Endodermal cell (in vitro differentiated cells): ENCODE measurements around the gene CRKL. TPM values are rescaled to one million over a fixed set of nuclear protein-coding genes. Genes with fewer than 3 reads are reported as not detected.

ENCODE experiments used
- DNase-seq: peaks from one replicate; pipeline ENCODE4 v3.0.0-alpha.2; 2017
- H3K27ac ChIP-seq: 2 replicates; pipeline ENCODE4 v1.5.1; 2013; ENCODE audit warnings: mild to moderate bottlenecking, low read depth, low read length, moderate library complexity
- H3K27me3 ChIP-seq: 2 replicates; pipeline ENCODE4 v1.6.1; 2013; ENCODE audit warnings: mild to moderate bottlenecking, low read length, moderate library complexity; ENCODE audit not compliant: insufficient read depth, control insufficient read depth, poor library complexity, severe bottlenecking
- H3K36me3 ChIP-seq: 2 replicates; pipeline ENCODE4 v1.7.0; 2013; ENCODE audit warnings: mild to moderate bottlenecking, low read length, moderate library complexity; ENCODE audit not compliant: control insufficient read depth, insufficient read depth
- H3K4me1 ChIP-seq: one replicate; pipeline ENCODE4 v1.7.0; 2013; ENCODE audit warnings: low read length; ENCODE audit not compliant: control insufficient read depth, insufficient read depth
- H3K4me3 ChIP-seq: 2 replicates; pipeline ENCODE4 v1.5.1; 2013; ENCODE audit warnings: mild to moderate bottlenecking, low read length, moderate library complexity
- H3K9ac ChIP-seq: 2 replicates; pipeline ENCODE4 v1.6.1; 2013; ENCODE audit warnings: mild to moderate bottlenecking, low read length, moderate library complexity; ENCODE audit not compliant: poor library complexity, severe bottlenecking; ENCODE audit errors: extremely low read depth
- H3K9me3 ChIP-seq: 2 replicates; pipeline ENCODE4 v1.6.1; 2013; ENCODE audit warnings: mild to moderate bottlenecking, low read length, moderate library complexity; ENCODE audit not compliant: control insufficient read depth
- H3K27ac Mint-ChIP-seq: 2 replicates; pipeline ENCODE4 v1.8.0; 2020; ENCODE audit warnings: mixed read lengths
- H3K27me3 Mint-ChIP-seq: 2 replicates; pipeline ENCODE4 v1.8.0; 2021; ENCODE audit warnings: mild to moderate bottlenecking, mixed read lengths; ENCODE audit not compliant: insufficient read depth
- H3K36me3 Mint-ChIP-seq: 2 replicates; pipeline ENCODE4 v1.8.0; 2020; ENCODE audit warnings: low read depth, mixed read lengths
- H3K4me1 Mint-ChIP-seq: 2 replicates; pipeline ENCODE4 v1.8.0; 2020; ENCODE audit warnings: mixed read lengths
- H3K4me3 Mint-ChIP-seq: 2 replicates; pipeline ENCODE4 v1.8.0; 2020; ENCODE audit warnings: mild to moderate bottlenecking, moderate library complexity, mixed read lengths
- H3K9me3 Mint-ChIP-seq: 2 replicates; pipeline ENCODE4 v1.8.0; 2020; ENCODE audit warnings: mild to moderate bottlenecking, mixed read lengths
- WGBS, 2 experiments: methylation state at CpG; one replicate each; pipeline versions ENCODE4 v1.1.5 to v1.1.7; 2013; ENCODE audit warnings: missing lambda C conversion rate in 2 of 2, mixed read lengths in 1 of 2; ENCODE audit not compliant: insufficient coverage in 1 of 2, insufficient read length in 1 of 2; 5-methylcytosine and 5-hydroxymethylcytosine counted together
- total RNA-seq, 2 donors: library from RNA; stranded (reverse); fragmentation: NEBNext Ultra II Directional in 1 of 2; extraction: Animal tissue kit (Norgen Biotek cat#: 25700) in 1 of 2; gene quantifications; 2 replicates in 1 of 2; 3 replicates in 1 of 2; pipeline ENCODE4 v1.2.1, GENCODE V29; 2021
- TF ChIP-seq, protein P1 (sequence below): fragments of 200-600 bp; sonication (generic); conservative IDR thresholded peaks from 2 replicates; pipeline ENCODE4 v1.5.0; 2021; ENCODE audit warnings: antibody characterized with exemption, mild to moderate bottlenecking

CRKL gene
- total RNA-seq, 2 donors from 2014 or later, result 89.5 to 104 TPM

DNA sequence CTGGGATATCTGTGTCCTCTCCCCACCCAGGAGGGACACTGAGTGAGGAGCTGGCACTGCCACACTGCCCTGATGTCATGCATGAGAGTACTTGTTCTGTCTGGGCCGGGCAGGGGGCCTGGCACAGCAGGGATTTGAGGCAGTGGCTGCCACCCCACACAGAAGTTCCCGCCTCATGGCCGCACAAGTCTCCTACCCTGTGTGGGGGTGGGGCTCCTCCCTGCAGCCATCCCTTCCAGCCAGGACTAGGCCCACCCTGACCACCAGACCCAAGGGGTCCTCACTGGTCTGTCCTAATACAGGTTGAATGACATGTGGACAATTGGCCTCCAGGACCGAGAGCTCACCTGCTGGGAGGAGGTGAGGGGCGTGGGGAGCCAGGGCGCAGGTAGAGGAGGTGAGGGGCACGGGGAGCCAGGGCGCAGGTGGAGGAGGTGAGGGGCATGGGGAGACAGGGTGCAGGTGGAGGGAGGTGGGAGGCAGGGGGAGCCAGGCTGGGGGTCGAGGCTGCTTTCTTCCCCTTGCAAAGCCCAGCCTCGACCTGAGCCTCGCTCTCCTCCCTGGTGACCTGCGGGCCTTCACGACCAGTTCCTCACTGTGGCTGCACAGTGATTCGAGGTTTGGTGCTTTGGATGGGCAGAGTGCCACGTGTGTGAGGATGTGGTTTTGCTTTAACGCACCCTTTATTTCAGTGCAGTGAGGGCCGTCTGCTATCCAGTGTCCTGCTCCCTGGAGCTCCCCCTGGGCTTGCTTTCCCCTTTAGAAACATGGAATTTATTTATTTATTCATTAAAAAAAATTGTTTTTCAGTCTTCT lies 72.3 kb downstream of the CRKL start:
- no peak overlapping the region for H3K27ac Mint-ChIP-seq

DNA sequence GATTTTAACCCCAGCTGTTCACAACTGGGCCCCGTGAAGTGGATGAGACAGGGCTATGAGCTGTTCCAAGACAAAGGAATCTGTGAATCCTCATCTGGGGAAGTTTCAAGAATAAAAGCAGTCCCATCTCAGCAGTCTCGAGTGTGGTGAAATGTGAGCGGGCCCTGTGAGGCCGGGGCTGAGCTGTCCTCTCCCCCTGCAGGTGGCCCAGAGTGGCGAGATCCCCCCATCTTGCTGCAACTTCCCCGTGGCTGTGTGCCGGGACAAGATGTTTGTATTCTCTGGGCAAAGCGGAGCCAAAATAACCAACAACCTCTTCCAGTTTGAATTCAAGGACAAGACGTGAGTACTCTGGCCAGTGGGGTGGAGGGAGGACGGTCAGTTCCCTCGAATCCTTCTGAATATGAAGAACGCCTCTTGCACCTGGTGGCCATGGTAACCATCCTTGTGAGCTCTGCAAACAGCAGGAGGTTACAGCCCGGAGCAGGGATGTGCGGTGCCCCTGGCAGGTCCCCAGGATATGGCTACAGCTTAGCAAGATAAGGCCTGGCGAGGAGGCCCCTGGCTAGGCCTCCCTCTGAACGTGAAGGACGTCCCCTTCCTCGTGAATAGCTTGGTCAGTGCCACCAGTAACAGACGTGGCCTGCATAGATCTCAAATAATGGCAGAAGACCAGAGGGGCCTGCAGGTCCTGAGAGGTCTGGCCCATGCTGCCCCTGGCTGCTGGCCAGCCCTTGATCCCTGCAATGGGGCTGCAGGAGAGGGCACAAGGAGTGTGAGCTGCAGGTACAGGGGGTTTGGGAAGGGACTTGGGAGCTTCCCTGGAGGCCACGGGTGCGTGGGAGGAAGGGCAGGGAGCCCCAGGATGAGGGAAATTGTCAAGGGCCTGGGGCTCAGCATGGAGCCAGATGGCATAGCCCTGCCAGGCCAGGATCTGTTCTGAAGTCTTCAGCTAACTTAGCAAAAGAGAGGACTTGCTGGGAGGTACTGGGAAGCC lies 73.3 kb downstream of the CRKL start:
- Histone ChIP-seq H3K36me3 (peaks cover 19% of the 10 kb centered on the region), H3K27me3 (no peaks in the 10 kb centered on the region), H3K9ac (no peak overlapping the region), H3K27ac (no peak overlapping the region), H3K4me1 (no peaks in the 10 kb centered on the region), H3K9me3 (no peaks in the 10 kb centered on the region), H3K4me3 (no peak overlapping the region)
- peaks cover 36% of the 10 kb centered on the region for H3K36me3 Mint-ChIP-seq
- H3K4me3 Mint-ChIP-seq, result no peak overlapping the region
- no peaks in the 10 kb centered on the region for H3K27me3 Mint-ChIP-seq
- no peaks in the 10 kb centered on the region for H3K9me3 Mint-ChIP-seq
- TF ChIP-seq, protein P1, sequence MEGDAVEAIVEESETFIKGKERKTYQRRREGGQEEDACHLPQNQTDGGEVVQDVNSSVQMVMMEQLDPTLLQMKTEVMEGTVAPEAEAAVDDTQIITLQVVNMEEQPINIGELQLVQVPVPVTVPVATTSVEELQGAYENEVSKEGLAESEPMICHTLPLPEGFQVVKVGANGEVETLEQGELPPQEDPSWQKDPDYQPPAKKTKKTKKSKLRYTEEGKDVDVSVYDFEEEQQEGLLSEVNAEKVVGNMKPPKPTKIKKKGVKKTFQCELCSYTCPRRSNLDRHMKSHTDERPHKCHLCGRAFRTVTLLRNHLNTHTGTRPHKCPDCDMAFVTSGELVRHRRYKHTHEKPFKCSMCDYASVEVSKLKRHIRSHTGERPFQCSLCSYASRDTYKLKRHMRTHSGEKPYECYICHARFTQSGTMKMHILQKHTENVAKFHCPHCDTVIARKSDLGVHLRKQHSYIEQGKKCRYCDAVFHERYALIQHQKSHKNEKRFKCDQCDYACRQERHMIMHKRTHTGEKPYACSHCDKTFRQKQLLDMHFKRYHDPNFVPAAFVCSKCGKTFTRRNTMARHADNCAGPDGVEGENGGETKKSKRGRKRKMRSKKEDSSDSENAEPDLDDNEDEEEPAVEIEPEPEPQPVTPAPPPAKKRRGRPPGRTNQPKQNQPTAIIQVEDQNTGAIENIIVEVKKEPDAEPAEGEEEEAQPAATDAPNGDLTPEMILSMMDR, result no peak
- DNase-seq, result no peak
- 88 to 91% methylated on average over 15 to 21 of the region's 21 CpGs for WGBS, 2 experiments
- H3K27ac Mint-ChIP-seq, result peak overlapping the region; percentile 46
- no peaks in the 10 kb centered on the region for H3K4me1 Mint-ChIP-seq

More for the DNA sequence above, 72.3 kb downstream of the CRKL start:
- no peak overlapping the region for H3K4me3 ChIP-seq
- 82 to 94% methylated on average over 9 to 16 of the region's 17 CpGs for WGBS, 2 experiments
- TF ChIP-seq, protein P1, result no peak
- H3K9ac ChIP-seq, result no peak overlapping the region
- H3K4me1 Mint-ChIP-seq, result no peaks in the 10 kb centered on the region
- H3K4me1 ChIP-seq, result no peaks in the 10 kb centered on the region
- peaks cover 24% of the 10 kb centered on the region for H3K36me3 ChIP-seq
- H3K27ac ChIP-seq, result no peak overlapping the region
- H3K27me3 ChIP-seq, result no peaks in the 10 kb centered on the region
- DNase-seq, result no peak
- H3K4me3 Mint-ChIP-seq, result no peak overlapping the region
- no peaks in the 10 kb centered on the region for H3K27me3 Mint-ChIP-seq
- H3K9me3 Mint-ChIP-seq, result no peaks in the 10 kb centered on the region
- H3K36me3 Mint-ChIP-seq, result peaks cover 30% of the 10 kb centered on the region
- no peaks in the 10 kb centered on the region for H3K9me3 ChIP-seq

DNA sequence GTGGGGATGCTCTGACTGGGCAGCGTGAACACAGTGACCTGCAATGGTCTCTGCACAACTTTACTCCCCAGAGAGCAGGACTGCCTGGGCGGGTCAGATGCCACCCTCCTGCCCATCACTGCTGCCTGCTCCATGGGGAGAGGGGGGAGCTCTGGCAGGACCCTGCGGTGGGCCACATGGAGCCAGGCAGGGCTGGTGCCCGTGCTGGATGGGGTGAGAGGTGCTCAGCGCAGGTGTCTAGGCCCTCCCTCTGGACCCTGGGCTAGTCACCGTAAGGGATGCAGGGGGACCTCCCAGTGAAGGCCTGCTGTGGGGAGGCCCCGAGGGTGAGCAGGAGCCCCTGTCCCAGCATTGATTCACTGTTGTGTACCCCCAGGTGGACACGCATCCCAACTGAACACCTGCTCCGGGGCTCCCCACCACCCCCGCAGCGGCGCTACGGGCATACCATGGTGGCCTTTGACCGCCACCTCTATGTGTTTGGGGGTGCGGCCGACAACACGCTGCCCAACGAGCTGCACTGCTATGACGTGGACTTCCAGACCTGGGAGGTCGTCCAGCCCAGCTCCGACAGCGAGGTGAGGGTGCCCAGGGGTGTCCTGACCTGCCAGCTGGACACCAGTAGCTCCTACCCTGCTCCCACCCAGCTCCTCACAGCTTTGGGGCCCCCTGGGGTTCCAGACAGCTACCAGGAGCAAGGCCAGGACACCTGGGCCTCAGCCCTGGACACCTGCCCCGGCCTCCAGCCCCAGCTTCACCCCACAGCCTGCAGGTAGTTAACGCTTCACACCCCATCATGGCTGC lies 74.2 kb downstream of the CRKL start:
- no peak for DNase-seq
- Mint-ChIP-seq H3K9me3 (no peaks in the 10 kb centered on the region), H3K27ac (no peak overlapping the region), H3K4me1 (no peaks in the 10 kb centered on the region), H3K27me3 (no peaks in the 10 kb centered on the region), H3K36me3 (peaks cover 31% of the 10 kb centered on the region), H3K4me3 (no peak overlapping the region)
- H3K9ac ChIP-seq, result no peak overlapping the region
- TF ChIP-seq, protein P1, result no peak
- no peak overlapping the region for H3K27ac ChIP-seq
- H3K4me3 ChIP-seq, result no peak overlapping the region
- no peaks in the 10 kb centered on the region for H3K9me3 ChIP-seq
- peaks cover 11% of the 10 kb centered on the region for H3K36me3 ChIP-seq
- no peaks in the 10 kb centered on the region for H3K4me1 ChIP-seq
- WGBS, 2 experiments, result 90 to 92% methylated on average over 16 to 24 of the region's 24 CpGs
- no peaks in the 10 kb centered on the region for H3K27me3 ChIP-seq
